ENCODE data around the gene C19orf33.

The C19orf33 gene

DNA sequence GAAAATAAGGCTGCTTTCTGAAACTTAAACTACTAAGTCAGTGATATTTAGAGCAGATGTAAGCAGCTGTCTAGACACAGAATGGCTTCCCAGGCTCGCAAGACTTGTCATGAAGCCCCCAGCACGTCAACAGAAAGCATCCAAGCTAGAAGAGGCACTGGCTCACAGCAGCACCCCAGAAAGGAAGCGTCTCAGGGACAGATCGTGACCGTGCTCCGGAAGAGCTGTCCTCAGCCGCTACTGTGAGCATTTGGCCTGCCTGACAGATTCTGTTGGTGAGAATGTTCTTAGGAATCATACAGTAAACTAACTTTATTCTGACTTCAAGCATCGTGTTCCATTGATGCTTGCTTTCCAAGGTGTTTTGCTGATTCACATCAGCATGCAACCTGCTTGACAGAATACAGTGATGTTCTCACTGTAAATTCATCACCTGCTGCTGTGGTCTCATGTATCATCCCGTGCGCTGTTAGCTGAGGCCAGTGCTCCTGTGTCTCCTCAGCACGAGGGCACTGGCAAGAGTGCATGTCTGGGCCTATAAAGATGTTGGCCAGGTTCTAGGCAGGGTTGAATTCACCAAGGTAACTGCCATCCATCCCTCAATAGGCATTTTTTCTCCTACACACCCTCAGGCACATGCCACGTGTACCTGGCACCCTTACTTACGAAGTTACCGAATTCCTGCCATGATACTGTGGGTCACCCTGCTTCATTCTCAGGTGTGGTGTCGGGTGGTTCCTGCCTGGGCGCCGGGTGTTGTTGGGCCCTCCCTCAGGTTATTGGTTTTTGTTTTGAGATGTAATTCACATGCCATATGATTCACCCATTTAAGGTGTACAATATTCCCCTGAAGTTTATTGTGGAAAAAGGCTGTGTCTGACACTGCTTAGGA, 23.8 kb upstream of the C19orf33 start:
- DNase-seq, result no peak

DNA sequence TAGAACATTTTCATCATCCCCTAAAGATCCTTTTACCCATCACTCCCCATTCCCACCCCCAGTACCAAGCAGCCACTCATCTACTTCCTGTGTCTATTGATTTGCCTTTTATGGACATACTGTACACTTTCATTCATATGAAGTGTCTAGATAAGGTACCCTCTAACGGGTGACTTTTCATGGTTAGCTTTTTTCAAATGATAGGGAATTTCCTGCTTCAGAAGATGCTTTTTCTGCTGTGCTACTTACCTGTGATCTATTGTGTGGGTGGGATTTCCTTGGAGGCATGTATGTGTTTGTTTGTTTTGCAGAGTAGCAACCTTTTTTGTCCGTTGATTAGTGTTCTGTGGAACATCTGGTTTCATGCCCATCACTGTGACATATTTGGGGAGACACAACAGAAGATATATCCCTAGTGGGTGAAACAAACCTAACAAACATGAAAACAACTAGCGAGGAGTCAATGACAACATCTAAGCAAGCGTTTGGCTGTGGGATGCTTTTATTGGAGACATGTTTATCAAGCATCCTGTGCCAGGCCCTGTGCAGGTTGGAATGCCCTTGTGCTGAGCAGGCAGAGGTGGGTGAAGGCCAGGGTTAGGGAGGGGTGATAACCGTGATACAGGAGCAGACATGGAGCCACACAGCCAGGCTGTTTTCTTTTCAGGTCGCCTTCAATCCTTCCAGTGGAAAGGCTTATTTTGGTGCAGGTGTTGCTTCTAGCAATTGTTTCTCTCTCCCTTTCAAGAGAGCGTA, 22.1 kb upstream of the C19orf33 start:
- DNase-seq, result no peak

DNA sequence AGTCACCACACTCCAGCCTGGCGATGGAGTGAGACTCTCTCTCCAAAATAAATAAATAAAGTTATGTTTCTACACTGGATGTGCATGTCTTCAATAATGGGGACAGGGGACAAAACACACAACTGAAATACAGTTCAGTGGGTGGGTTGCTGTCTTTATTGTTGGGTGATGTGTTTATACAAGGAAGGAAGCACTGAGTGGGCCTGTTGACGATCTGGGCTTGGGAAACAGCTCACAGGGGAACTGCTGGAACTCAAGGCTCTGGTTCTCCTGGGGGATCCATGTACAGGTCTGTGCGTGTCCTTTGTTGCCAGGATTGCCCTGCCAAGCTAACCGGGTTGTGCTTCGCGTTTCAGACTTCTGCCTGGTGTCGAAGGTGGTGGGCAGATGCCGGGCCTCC, 20.8 kb upstream of the C19orf33 start:
- no peak for DNase-seq

- no peak for DNase-seq
These were observed 19.6 kb upstream of the C19orf33 start for GRCh38 chr19:38284422-38284821.

GRCh38 chr19:38285567-38285966, 18.5 kb upstream of the C19orf33 start:
- no peak for DNase-seq

GRCh38 chr19:38287604-38288003, 16.4 kb upstream of the C19orf33 start:
- peak; percentile 29 for DNase-seq

GRCh38 chr19:38288123-38288855, 15.8 kb upstream of the C19orf33 start:
- DNase-seq, result no peak

- DNase-seq, result no peak
These were observed 14.1 kb upstream of the C19orf33 start for GRCh38 chr19:38289955-38290354.

DNA sequence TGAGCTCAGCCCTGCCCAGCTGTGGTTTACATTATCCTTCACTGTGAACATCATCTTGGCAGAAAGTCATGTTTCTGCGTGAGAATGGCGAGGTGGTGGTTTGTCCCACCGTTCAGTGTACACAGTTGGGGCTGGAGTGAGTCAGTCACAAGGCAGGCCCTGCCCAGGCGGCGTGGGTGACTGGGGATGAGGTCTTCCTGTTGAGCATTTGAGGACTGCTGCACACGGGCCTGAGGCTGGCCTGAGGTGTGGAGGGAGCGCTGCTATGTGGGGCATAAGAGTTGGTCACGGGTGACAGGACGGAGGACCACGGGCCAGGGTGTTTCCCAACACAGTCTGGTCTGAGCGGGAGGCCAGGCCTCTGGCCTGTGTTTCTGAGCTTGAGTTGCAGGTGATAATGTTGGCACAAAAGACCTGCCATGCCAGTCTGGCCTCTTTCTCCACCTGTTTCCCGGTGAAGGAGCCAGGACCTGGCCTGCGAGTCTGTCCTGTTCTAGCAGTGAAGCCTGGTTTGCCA, 13.4 kb upstream of the C19orf33 start:
- DNase-seq, result no peak

DNA sequence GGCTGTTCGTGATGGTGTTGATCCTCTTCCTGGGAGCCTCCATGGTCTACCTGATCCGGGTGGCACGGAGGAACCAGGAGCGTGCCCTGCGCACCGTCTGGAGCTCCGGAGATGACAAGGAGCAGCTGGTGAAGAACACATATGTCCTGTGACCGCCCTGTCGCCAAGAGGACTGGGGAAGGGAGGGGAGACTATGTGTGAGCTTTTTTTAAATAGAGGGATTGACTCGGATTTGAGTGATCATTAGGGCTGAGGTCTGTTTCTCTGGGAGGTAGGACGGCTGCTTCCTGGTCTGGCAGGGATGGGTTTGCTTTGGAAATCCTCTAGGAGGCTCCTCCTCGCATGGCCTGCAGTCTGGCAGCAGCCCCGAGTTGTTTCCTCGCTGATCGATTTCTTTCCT, 12.2 kb upstream of the C19orf33 start:
- DNase-seq, result no peak

- no peak for DNase-seq
These were observed 10.8 kb upstream of the C19orf33 start for GRCh38 chr19:38293281-38293680.

GRCh38 chr19:38294090-38294489, 10.0 kb upstream of the C19orf33 start:
- no peak for DNase-seq

DNA sequence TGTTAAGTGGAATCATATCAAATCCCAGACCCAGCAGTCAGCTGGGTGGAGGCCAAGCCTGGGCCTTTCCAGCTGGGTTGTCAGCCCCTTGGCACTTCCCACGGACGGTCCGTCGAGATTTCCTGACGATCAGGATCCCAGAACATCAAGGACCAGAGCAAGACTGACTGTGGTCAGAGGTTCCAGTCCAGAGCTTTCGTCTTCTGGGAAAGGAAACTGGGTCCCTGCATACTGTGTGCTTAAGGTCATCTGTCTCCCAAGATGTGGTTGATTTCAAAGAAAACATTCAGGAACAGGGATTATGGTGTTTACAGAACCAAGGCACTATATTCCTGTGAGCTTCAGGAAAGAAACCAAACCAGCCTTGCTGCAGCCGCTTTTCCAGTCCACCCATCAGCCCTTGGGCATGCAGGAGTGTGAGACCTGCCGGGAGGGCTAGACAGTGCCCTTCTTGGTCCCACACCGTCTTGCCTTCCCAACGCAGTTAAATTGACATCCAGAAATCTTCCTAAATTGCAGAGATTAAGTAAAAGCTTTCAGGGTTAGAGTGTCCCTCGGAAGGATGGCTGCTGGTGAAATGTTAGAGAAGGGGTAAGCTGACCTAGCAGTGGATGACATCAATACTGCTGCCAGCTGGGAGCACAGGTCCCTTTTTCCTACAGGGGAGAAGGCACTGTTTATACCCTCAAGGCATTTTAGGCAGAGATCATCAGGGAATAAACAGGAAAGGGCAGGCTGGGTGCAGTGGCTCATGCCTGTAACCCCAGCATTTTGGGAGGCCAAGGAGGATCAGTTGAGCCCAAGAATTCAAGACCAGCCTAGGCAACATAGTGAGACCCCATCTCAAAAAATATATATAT, 5.0 kb upstream of the C19orf33 start:
- DNase-seq, result no peak

GRCh38 chr19:38304352-38304865, 358 bp downstream of the C19orf33 start:
- no peak for DNase-seq

DNA sequence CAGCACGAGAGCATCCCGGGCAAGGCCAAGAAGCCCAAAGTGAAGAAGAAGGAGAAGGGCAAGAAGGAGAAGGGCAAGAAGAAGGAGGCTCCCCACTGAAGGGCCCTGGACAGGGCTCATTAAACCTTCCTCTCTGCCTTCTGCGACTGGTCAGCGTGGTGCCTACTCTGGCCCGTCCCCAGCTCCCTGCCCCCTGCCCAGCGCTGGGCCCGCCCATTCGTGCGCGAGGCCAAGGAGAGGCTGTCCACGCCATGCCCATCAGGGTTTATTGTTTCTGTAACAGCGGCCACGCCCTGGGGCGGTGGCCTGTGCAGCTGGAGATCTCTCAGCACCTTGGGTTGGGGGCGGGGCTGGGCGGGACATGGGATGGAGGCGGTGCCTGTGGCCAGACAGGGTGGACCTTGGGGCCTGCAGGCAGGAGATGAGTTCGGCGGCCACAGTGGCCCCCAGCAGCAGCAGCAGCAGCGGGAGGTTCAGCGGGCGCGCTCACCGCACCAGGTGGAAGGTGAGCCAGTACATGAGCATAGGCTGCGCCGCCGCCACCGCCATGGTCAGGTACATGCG, 897 bp downstream of the C19orf33 start:
- DNase-seq, result no peak

- DNase-seq, result no peak
These were observed 2.2 kb downstream of the C19orf33 start for GRCh38 chr19:38306236-38306635.

- no peak for DNase-seq
These were observed 3.0 kb downstream of the C19orf33 start for GRCh38 chr19:38307076-38307475.

DNA sequence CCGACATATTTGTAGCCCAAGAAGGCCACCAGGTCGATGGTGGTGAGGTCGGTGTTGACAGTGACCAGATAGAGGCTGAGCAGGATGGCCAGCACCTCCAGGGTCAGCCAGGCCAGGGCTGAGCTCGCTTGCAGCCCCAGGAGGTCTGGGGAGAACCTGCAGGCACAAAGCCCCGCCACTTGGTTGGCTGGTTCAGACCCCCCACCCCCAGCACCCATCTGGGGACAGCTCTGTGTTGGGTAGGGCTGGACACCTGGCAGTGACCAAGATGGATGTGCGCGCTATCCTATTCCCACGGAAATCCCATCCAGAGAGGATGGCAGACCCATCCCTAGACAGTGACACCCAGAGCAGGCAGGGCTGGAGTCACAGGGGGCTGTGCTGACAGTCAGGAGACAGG, 3.5 kb downstream of the C19orf33 start:
- no peak for DNase-seq

GRCh38 chr19:38308006-38308766, 4.1 kb downstream of the C19orf33 start:
- no peak for DNase-seq

- DNase-seq, result no peak
These were observed 5.0 kb downstream of the C19orf33 start for GRCh38 chr19:38308926-38309614.

Measured in SIG-M5 (cell line).